CD4-positive, alpha-beta T cell treated with Interleukin-2 at 100 ng/mL for 4 hours (primary cell): ENCODE measurements around the gene TERT.

Experiments used
- DNase-seq: peaks from one replicate; pipeline ENCODE4 v3.0.0-alpha.2; 2020; ENCODE audit warnings: low spot score

The TERT gene

GRCh38 chr5:1206521-1207412, 88.1 kb downstream of the TERT start:
- DNase-seq, result no peak

GRCh38 chr5:1205255-1206180, 89.3 kb downstream of the TERT start:
- DNase-seq, result no peak

- DNase-seq, result no peak
Observed at GRCh38 chr5:1204693-1205242, 90.1 kb downstream of the TERT start.

- no peak for DNase-seq
Observed at GRCh38 chr5:1203968-1204692, 90.7 kb downstream of the TERT start.

- no peak for DNase-seq
Observed at GRCh38 chr5:1203311-1203967, 91.4 kb downstream of the TERT start.
